GM12892 (cell line): ENCODE measurements around the gene XCL2.

Source experiments
- POLR2A ChIP-seq: IDR thresholded peaks from 2 replicates; pipeline ENCODE4 v1.6.1; 2011; ENCODE audit warnings: low read depth, low read length, control low read depth
- POLR2AphosphoS5 ChIP-seq: IDR thresholded peaks from 2 replicates; pipeline ENCODE4 v1.6.1; 2011; ENCODE audit warnings: low read depth, low read length, control low read depth

- TF ChIP-seq POLR2AphosphoS5 (no peak), POLR2A (no peak)
Measured at GRCh38 chr1:168550971-168551370, 7.2 kb upstream of the XCL2 start.
